Measurements from ENCODE around the gene TNKS1BP1. TPM values are rescaled to one million over a fixed set of nuclear protein-coding genes. Genes with fewer than 3 reads are reported as not detected.

TNKS1BP1 gene
- total and polyA plus RNA-seq, 9 of the 15 experiments (the other 6 are each of a cell fraction or from before 2014, with no cell fraction given): 1.1 to 47.2 (median 10.9) TPM

DNA sequence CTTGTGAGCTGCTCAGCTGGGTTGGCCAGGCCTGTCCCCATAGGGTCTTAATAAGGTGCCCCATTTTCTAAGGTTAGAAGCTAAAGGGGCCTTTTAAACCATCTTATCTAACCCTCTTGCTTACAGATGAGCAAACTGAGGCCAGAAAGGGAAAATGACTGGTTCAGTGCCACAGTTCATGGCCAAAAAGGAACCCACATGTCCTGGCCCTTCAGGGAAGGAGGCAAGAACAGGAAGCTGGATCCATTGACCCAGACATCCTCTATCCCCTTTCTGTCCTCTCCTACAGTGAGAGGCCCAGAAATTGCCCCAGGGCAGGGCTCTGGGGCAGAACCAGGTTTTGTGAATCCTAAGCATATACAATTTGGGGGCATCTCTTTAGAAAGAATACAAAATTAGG is 46.2 kb upstream of the TNKS1BP1 start:
- Histone ChIP-seq H4K20me1 (replicated peaks; ENCODE audit: control insufficient read depth, insufficient read depth, low read length) (no peaks in the 10 kb centered on the region), H3K9ac (ENCODE audit: insufficient read depth in 1 of 2, low read depth in 2 of 2, low read length in 2 of 2) (no peak overlapping the region), H3K27ac (ENCODE audit: extremely low read depth, low read depth, low read length) (no peak overlapping the region), H3K9me1 (ENCODE audit: control insufficient read depth, insufficient read depth, low read length) (no peaks in the 10 kb centered on the region), H3K27me3 (ENCODE audit: control insufficient read depth in 2 of 2, insufficient read depth in 2 of 2, low read length in 2 of 2) (no peaks in the 10 kb centered on the region), H3K36me3 (ENCODE audit: control insufficient read depth, insufficient read depth, low read length) (no peaks in the 10 kb centered on the region), H3K4me2 (ENCODE audit: insufficient read depth, low read length) (no peak overlapping the region), H3K4me1 (replicated peaks in 1 of 2; ENCODE audit: control insufficient read depth in 2 of 2, insufficient read depth in 2 of 2, low read length in 2 of 2) (peaks cover 8 to 15% of the 10 kb centered on the region in 2 experiments; a peak in 4 of 5 replicates), H3K9me3 (replicated peaks; ENCODE audit: control insufficient read depth, insufficient read depth, low read depth, low read length) (no peaks in the 10 kb centered on the region), H3K4me3 (no peak overlapping the region), H3K79me2 (ENCODE audit: control insufficient read depth, insufficient read depth, low read length) (no peaks in the 10 kb centered on the region), H2AFZ (ENCODE audit: low read depth, low read length) (no peak overlapping the region)
- intact Hi-C loops (cut with micrococcal nuclease): no loop called here
- no peak for ATAC-seq
- in situ Hi-C loops (cut with MboI): no loop called here
- no peak for DNase-seq (ENCODE audit: extremely low read depth in 1 of 4, low spot score in 3 of 4)
- POLR2A ChIA-PET: interaction anchor here (0.5 to 1.4 kb wide), 9 partner anchors 10 to 313 kb away, joined by 3 to 4 read pairs (median 3); no protein-coding TSS in a partner anchor
- BruUV-seq (replicated peaks): no TSS peak
- TF ChIP-seq, protein P1, sequence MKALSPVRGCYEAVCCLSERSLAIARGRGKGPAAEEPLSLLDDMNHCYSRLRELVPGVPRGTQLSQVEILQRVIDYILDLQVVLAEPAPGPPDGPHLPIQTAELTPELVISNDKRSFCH (CRISPR knock-in tag; IDR thresholded peaks at IDR 0.05): no peak
- TF ChIP-seq, protein P1 (tag; IDR thresholded peaks at IDR 0.05): no peak
- TF ChIP-seq PTRF (tag; IDR thresholded peaks at IDR 0.05) (no peak), CSDE1 (IDR thresholded peaks at IDR 0.05) (no peak), ZSCAN32 (CRISPR knock-in tag; IDR thresholded peaks at IDR 0.05) (no peak), MAFK (IDR thresholded peaks at IDR 0.05; ENCODE audit: low read length) (no peak), ZNF668 (CRISPR knock-in tag; IDR thresholded peaks at IDR 0.05) (no peak), BRF1 (IDR thresholded peaks at IDR 0.05; ENCODE audit: borderline replicate concordance, extremely low read depth, insufficient read length) (no peak)
- TF ChIP-seq, protein P2, sequence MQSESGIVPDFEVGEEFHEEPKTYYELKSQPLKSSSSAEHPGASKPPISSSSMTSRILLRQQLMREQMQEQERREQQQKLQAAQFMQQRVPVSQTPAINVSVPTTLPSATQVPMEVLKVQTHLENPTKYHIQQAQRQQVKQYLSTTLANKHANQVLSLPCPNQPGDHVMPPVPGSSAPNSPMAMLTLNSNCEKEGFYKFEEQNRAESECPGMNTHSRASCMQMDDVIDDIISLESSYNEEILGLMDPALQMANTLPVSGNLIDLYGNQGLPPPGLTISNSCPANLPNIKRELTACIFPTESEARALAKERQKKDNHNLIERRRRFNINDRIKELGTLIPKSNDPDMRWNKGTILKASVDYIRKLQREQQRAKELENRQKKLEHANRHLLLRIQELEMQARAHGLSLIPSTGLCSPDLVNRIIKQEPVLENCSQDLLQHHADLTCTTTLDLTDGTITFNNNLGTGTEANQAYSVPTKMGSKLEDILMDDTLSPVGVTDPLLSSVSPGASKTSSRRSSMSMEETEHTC (IDR thresholded peaks at IDR 0.05): no peak
- CTCF ChIA-PET (ENCODE audit: low intra/inter-chr PET ratio): no interaction called here
- FAIRE-seq: no peak

Data from K562 (cell line).